CD8-positive, alpha-beta memory T cell (primary cell): ENCODE results near the gene B4GALNT1. TPM values are rescaled to one million over a fixed set of nuclear protein-coding genes. Genes with fewer than 3 reads are reported as not detected.

Experiments used
- CTCF ChIA-PET: fragments of 350-600 bp; sonication (Branson Sonifier 250); formaldehyde crosslinking; loops from one replicate; lab custom pipeline; 2021; ENCODE audit warnings: antibody characterized with exemption; lab: Charles Lee
- POLR2A ChIA-PET: fragments of 350-600 bp; sonication (Branson Sonifier 250); formaldehyde crosslinking; loops from one replicate; lab custom pipeline; 2021; ENCODE audit warnings: antibody characterized with exemption; lab: Charles Lee
- DNase-seq, 5 donors: peaks; one replicate each; pipeline versions ENCODE4 v3.0.0 to v3.0.0-alpha.2; 2020 to 2022; ENCODE audit warnings: mixed read lengths in 1 of 5
- H3K27ac ChIP-seq: one replicate; pipeline ENCODE4 v1.7.0; 2013; ENCODE audit warnings: low read depth, mild to moderate bottlenecking, low read length, moderate library complexity
- H3K27me3 ChIP-seq: 2 replicates; pipeline ENCODE4 v1.7.0; 2013; ENCODE audit warnings: low read length, mild to moderate bottlenecking; ENCODE audit not compliant: insufficient read depth, poor library complexity, severe bottlenecking
- H3K36me3 ChIP-seq: 2 replicates; pipeline ENCODE4 v1.7.0; 2013; ENCODE audit warnings: mild to moderate bottlenecking, low read length, moderate library complexity; ENCODE audit not compliant: insufficient read depth
- H3K4me1 ChIP-seq: 2 replicates; pipeline ENCODE4 v1.7.0; 2013; ENCODE audit warnings: mild to moderate bottlenecking, low read length, moderate library complexity; ENCODE audit not compliant: insufficient read depth
- H3K4me3 ChIP-seq: 2 replicates; pipeline ENCODE4 v1.7.0; 2013; ENCODE audit warnings: mild to moderate bottlenecking, low read length
- H3K9me3 ChIP-seq: 2 replicates; pipeline ENCODE4 v1.7.0; 2013; ENCODE audit warnings: mild to moderate bottlenecking, low read length
- H3K27ac Mint-ChIP-seq, 8 donors: one replicate each; pipeline ENCODE4 v1.8.0; 2020 to 2021; ENCODE audit warnings: mixed read lengths in 8 of 8, mild to moderate bottlenecking in 6 of 8, inconsistent platforms in 3 of 8, moderate library complexity in 3 of 8
- H3K27me3 Mint-ChIP-seq, 2 donors: one replicate each; pipeline ENCODE4 v1.8.0; 2020 to 2021; ENCODE audit warnings: mixed read lengths in 2 of 2, mild to moderate bottlenecking in 1 of 2, moderate library complexity in 1 of 2
- H3K36me3 Mint-ChIP-seq, 3 donors: one replicate each; pipeline ENCODE4 v1.8.0; 2020 to 2021; ENCODE audit warnings: mixed read lengths in 3 of 3, inconsistent platforms in 1 of 3, mild to moderate bottlenecking in 1 of 3
- H3K4me1 Mint-ChIP-seq, 3 donors: one replicate each; pipeline ENCODE4 v1.8.0; 2020 to 2021; ENCODE audit warnings: mixed read lengths in 3 of 3, inconsistent platforms in 1 of 3, mild to moderate bottlenecking in 1 of 3
- H3K4me3 Mint-ChIP-seq, 7 donors: one replicate each; pipeline ENCODE4 v1.8.0; 2020 to 2021; ENCODE audit warnings: mixed read lengths in 7 of 7, mild to moderate bottlenecking in 6 of 7, moderate library complexity in 4 of 7, inconsistent platforms in 2 of 7
- H3K9me3 Mint-ChIP-seq, 5 donors: one replicate each; pipeline ENCODE4 v1.8.0; 2020 to 2022; ENCODE audit warnings: mixed read lengths in 5 of 5, mild to moderate bottlenecking in 3 of 5, moderate library complexity in 2 of 5, inconsistent platforms in 1 of 5
- polyA plus RNA-seq: library from polyadenylated mRNA; unstranded; fragments of 300-500 nt; fragmentation: Illumina TruSeq; gene quantifications from one replicate; pipeline ENCODE4 v1.2.3, GENCODE V29; 2021
- total RNA-seq, 2 experiments: library from RNA; stranded (reverse); gene quantifications; one replicate each; pipeline ENCODE4 v1.2.3, GENCODE V29; 2021

The B4GALNT1 gene
- total and polyA plus RNA-seq, 3 experiments from 2014 or later: 2.9 to 4.1 TPM; not detected in 1

DNA sequence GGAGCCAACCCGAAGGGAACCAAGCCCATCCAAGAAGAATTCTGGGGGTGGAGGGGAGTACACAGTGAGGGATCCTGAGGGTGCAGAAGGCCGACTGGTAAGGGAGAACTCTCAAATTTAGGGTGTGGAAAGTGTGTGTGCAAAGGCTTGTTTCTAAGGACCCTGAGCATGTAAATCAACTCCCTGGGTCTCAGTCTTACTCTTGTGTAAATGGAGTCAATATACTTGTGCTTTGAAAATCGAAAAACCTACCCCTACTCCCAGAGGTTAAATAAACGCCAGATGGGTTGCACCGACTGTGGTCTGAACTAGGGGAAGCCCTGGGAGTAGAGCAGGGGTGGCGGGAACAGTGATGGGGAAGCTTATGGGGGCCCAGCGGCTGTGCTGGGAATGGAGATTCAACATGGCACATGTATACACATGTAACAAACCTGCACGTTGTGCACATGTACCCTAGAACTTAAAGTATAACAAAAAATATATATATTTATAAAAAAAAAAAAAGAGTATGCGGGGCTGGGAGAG, 6.0 kb downstream of the B4GALNT1 start:
- no peak for DNase-seq
- H3K36me3 Mint-ChIP-seq: peaks cover 0 to 2% (median 1%) of the 10 kb centered on the region in 3 donors

DNA sequence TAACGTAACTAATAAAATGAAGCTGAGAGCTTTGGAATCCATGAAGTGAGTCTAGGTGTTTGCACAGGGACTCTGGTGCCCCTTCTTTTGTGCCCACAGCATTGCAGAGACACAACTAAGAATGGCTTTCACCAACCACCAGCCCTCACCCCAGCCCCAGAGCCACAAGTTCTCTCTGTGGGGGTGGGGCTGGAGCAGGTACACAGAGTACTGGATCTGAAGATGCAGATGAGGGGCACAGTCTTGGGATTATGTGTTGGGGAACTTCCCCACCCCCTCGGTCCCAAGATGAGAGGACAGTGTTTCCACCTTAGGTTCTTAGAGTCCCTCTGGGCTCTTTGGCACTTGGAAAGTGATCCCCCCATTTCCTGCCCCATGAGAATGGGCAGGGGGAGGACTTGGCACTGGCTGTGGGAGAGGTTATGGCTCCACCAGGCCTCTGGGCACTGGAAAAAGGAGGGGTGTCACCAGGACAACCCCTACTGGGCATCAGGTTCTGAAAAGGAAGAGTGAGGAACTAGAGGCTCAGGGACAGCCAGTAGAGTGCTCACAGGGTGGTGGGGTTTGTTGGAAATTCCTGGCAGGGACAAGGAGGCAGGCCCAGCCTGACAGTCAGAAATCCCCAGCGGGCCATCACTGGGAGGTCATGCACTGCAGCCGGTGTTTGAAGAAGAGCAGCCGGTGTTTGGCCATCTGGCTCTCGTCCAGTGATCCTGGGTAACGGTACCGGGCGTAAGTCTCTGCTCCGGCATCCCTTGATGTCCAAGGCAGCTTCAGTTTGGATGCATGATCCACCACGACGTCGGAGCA, 6.7 kb downstream of the B4GALNT1 start:
- Histone ChIP-seq H3K4me3 (no peak overlapping the region), H3K27me3 (peaks cover 69% of the 10 kb centered on the region), H3K4me1 (peaks cover 8% of the 10 kb centered on the region), H3K9me3 (no peaks in the 10 kb centered on the region), H3K36me3 (no peaks in the 10 kb centered on the region), H3K27ac (no peak overlapping the region)
- DNase-seq: no peak
- no peaks in the 10 kb centered on the region for H3K9me3 Mint-ChIP-seq
- H3K27me3 Mint-ChIP-seq: peaks cover 71 to 92% of the 10 kb centered on the region in 2 donors
- H3K4me3 Mint-ChIP-seq: no peak overlapping the region
- peak overlapping the region in 3 of 8 donors; percentile 62 to 69 (median 69) for H3K27ac Mint-ChIP-seq
- H3K4me1 Mint-ChIP-seq: peaks cover 11 to 26% (median 13%) of the 10 kb centered on the region in 3 donors
- CTCF ChIA-PET: interaction anchor here (0.9 to 1.7 kb wide), 2 partner anchors 43 to 167 kb away, joined by 3 to 6 read pairs; partner anchors contain the start of gene GLI1
- POLR2A ChIA-PET: no interaction called here
- H3K36me3 Mint-ChIP-seq: peaks cover 0 to 4% (median 1%) of the 10 kb centered on the region in 3 donors

More for the DNA sequence above, 6.0 kb downstream of the B4GALNT1 start:
- peak overlapping the region in 2 of 7 donors; percentile 7 to 43 for H3K4me3 Mint-ChIP-seq
- H3K4me1 Mint-ChIP-seq: peaks cover 5 to 19% (median 8%) of the 10 kb centered on the region in 3 donors
- no peaks in the 10 kb centered on the region for H3K36me3 ChIP-seq
- no peak overlapping the region for H3K4me3 ChIP-seq
- CTCF ChIA-PET: interaction anchor here (1.4 to 2.2 kb wide), 3 partner anchors 10 to 164 kb away, joined by 4 to 10 read pairs (median 4); no protein-coding TSS in a partner anchor
- peaks cover 68% of the 10 kb centered on the region for H3K27me3 ChIP-seq
- H3K4me1 ChIP-seq: peaks cover 4% of the 10 kb centered on the region
- no peaks in the 10 kb centered on the region for H3K9me3 ChIP-seq
- H3K27ac ChIP-seq: no peak overlapping the region
- peak overlapping the region in 1 of 8 donors; percentile 45 for H3K27ac Mint-ChIP-seq
- H3K9me3 Mint-ChIP-seq: no peaks in the 10 kb centered on the region
- H3K27me3 Mint-ChIP-seq: peaks cover 67 to 90% of the 10 kb centered on the region in 2 donors
- POLR2A ChIA-PET: no interaction called here

DNA sequence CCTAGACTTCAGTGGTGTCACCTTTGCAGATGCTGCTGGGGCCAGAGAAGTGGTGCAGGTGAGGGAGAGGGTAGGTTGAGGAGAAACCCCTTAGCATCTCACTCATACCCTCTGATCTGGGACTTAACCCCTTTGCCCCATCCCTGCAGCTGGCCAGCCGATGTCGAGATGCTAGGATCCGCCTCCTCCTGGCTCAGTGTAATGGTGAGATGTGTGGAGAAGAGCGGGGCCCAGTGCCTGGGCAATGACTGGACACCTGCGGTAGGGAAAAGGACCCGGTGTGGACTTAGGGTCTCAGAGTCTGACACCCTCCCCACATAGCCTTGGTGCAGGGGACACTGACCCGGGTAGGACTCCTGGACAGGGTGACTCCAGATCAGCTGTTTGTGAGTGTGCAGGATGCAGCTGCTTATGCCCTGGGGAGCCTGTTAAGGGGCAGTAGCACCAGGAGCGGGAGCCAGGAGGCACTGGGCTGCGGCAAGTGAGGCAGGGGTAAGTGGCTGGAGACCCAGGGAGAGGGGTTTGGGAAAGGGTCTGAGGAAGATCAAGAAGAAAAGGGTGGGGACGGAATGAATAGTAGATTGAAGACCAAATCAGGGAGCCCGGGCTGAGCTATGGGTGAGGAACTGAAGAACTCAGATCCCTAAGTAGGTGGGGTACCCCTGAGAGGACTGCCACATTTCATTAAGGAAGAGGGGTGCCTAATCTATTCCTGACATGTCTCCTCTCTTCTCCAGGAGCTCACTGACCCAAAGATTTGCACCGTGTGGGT, 7.6 kb downstream of the B4GALNT1 start:
- Mint-ChIP-seq H3K9me3 (no peaks in the 10 kb centered on the region), H3K4me3 (no peak overlapping the region), H3K36me3 (peaks cover 0 to 4% (median 0%) of the 10 kb centered on the region in 3 donors), H3K27me3 (peaks cover 76 to 92% of the 10 kb centered on the region in 2 donors), H3K27ac (peak overlapping the region in 3 of 8 donors; percentile 62 to 69 (median 69)), H3K4me1 (peaks cover 20 to 35% (median 22%) of the 10 kb centered on the region in 3 donors)
- DNase-seq: no peak
- Histone ChIP-seq H3K27ac (no peak overlapping the region), H3K4me3 (no peak overlapping the region), H3K36me3 (no peaks in the 10 kb centered on the region), H3K9me3 (no peaks in the 10 kb centered on the region), H3K4me1 (peaks cover 17% of the 10 kb centered on the region), H3K27me3 (peaks cover 72% of the 10 kb centered on the region)
- ChIA-PET POLR2A (no interaction called here), CTCF (interaction anchor here (0.9 to 1.7 kb wide), 3 partner anchors 42 to 167 kb away, joined by 3 to 6 read pairs (median 4); partner anchors contain the start of gene GLI1)

DNA sequence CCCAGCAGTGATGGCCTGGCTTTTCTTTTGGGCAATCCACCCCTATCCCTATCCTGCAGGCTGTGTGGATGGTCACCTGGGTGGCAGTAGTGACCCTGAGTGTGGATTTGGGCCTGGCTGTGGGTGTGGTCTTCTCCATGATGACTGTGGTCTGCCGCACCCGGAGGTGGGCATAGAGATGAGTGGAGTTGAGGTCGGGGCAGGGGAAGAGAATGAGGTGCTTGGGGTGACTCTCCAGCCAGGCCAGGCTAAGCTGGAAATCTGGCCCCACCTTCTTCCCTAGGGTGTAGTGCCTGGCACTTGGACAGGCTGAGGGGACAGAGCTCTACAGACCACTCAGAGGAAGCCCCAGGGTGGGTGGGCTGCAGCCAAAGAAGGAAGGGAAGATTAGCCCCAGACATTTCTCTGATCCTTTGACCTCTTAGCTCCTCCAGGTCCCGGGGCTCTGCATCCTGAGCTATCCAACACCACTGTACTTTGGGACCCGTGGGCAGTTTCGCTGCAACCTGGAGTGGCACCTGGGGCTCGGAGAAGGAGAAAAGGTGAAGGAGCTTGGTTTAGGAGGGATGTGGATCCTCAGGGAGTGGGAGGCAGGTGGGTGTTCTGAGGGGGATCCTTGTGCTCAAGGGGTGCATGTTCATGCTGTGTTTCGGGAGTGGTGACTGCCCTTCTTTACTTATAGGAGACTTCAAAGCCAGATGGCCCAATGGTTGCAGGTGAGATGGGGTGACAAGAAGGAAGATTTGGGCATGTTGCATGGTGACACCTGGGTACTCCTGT, 8.4 kb downstream of the B4GALNT1 start:
- no peak for DNase-seq
- H3K27ac ChIP-seq: no peak overlapping the region
- peaks cover 25% of the 10 kb centered on the region for H3K4me1 ChIP-seq
- Mint-ChIP-seq H3K4me3 (no peak overlapping the region), H3K9me3 (no peaks in the 10 kb centered on the region), H3K4me1 (peaks cover 25 to 42% (median 27%) of the 10 kb centered on the region in 3 donors), H3K36me3 (peaks cover 0 to 4% (median 0%) of the 10 kb centered on the region in 3 donors), H3K27ac (peak overlapping the region in 1 of 8 donors; percentile 8), H3K27me3 (peaks cover 77 to 95% of the 10 kb centered on the region in 2 donors)
- H3K4me3 ChIP-seq: no peak overlapping the region
- H3K36me3 ChIP-seq: no peaks in the 10 kb centered on the region
- H3K9me3 ChIP-seq: no peaks in the 10 kb centered on the region
- ChIA-PET CTCF (interaction anchor here (1.3 to 1.7 kb wide), 2 partner anchors 41 to 166 kb away, joined by 4 to 6 read pairs; no protein-coding TSS in a partner anchor), POLR2A (no interaction called here)
- peaks cover 80% of the 10 kb centered on the region for H3K27me3 ChIP-seq

DNA sequence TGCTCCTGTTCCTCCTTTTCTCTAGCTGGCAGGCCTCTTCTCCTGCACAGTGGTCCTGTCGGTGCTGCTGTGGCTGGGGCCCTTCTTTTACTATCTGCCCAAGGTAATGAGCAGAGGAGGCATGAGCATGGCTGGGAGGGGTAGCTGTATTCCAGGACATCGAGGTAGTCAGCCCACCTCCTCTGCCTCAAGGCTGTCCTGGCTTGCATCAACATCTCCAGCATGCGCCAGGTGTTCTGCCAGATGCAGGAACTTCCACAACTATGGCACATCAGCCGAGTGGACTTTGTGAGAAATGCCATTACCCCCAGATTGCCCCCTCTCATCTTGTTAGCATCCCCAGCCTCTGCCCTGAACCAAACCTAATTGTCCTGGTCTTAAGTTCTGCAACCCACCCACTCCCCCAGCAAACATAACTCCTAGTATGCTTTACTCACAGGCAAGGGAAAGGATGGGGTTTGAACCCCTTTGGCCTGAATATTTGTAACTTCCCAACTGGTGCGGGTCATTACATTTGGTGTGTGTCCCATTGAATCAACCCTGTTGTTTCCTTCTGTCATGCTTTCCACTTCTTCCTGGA, 9.1 kb downstream of the B4GALNT1 start:
- Histone ChIP-seq H3K4me1 (peaks cover 30% of the 10 kb centered on the region), H3K27ac (no peak overlapping the region), H3K4me3 (no peak overlapping the region), H3K9me3 (no peaks in the 10 kb centered on the region), H3K27me3 (peaks cover 85% of the 10 kb centered on the region), H3K36me3 (no peaks in the 10 kb centered on the region)
- CTCF ChIA-PET: interaction anchor here (0.7 to 1.3 kb wide), 2 partner anchors 9 to 165 kb away, joined by 3 to 4 read pairs; partner anchors contain the start of gene B4GALNT1
- Mint-ChIP-seq H3K4me1 (peaks cover 30 to 49% (median 30%) of the 10 kb centered on the region in 3 donors), H3K9me3 (no peaks in the 10 kb centered on the region), H3K27ac (no peak overlapping the region), H3K4me3 (no peak overlapping the region), H3K27me3 (peaks cover 81 to 93% of the 10 kb centered on the region in 2 donors), H3K36me3 (peaks cover 0 to 4% (median 0%) of the 10 kb centered on the region in 3 donors)
- POLR2A ChIA-PET: no interaction called here
- DNase-seq: no peak

DNA sequence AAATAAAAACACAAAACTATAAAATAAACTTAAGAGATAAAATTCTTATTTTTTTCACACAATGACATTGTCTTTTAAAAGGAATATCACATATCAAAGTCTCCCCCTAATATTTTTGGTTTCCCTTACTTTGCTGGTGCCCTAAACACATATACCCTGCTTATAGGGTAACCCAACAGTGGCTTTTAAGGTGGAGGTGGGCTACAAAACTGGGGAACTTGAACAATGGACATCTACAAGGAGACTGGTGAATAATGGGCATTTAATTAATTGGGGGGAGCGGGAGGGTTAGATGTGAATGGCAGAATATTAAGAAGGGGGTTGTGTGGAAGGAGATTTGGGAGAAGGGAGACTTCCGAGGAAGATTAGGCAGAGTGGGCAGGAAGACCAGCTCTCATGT, 9.6 kb downstream of the B4GALNT1 start:
- no peak overlapping the region for H3K4me3 ChIP-seq
- ChIA-PET POLR2A (no interaction called here), CTCF (interaction anchor here (0.7 to 5.7 kb wide), 3 partner anchors 9 to 79 kb away, joined by 3 to 85 read pairs (median 4); partner anchors contain the start of gene B4GALNT1)
- H3K36me3 Mint-ChIP-seq: peaks cover 0 to 4% (median 0%) of the 10 kb centered on the region in 3 donors
- peaks cover 83% of the 10 kb centered on the region for H3K27me3 ChIP-seq
- no peak overlapping the region for H3K27ac ChIP-seq
- H3K4me1 Mint-ChIP-seq: peaks cover 31 to 50% (median 32%) of the 10 kb centered on the region in 3 donors
- H3K9me3 ChIP-seq: no peaks in the 10 kb centered on the region
- no peaks in the 10 kb centered on the region for H3K36me3 ChIP-seq
- no peak overlapping the region for H3K4me3 Mint-ChIP-seq
- no peak overlapping the region for H3K27ac Mint-ChIP-seq
- H3K27me3 Mint-ChIP-seq: peaks cover 84 to 90% of the 10 kb centered on the region in 2 donors
- H3K9me3 Mint-ChIP-seq: no peaks in the 10 kb centered on the region
- H3K4me1 ChIP-seq: peaks cover 30% of the 10 kb centered on the region
- no peak for DNase-seq
